ENCODE measurements around the gene IFITM2.
"Not testable (repeated sequence)": the region's sequence is repeated elsewhere in the genome, so short reads cannot be mapped to it uniquely, and the experiment has no call there.

IFITM2 gene

DNA sequence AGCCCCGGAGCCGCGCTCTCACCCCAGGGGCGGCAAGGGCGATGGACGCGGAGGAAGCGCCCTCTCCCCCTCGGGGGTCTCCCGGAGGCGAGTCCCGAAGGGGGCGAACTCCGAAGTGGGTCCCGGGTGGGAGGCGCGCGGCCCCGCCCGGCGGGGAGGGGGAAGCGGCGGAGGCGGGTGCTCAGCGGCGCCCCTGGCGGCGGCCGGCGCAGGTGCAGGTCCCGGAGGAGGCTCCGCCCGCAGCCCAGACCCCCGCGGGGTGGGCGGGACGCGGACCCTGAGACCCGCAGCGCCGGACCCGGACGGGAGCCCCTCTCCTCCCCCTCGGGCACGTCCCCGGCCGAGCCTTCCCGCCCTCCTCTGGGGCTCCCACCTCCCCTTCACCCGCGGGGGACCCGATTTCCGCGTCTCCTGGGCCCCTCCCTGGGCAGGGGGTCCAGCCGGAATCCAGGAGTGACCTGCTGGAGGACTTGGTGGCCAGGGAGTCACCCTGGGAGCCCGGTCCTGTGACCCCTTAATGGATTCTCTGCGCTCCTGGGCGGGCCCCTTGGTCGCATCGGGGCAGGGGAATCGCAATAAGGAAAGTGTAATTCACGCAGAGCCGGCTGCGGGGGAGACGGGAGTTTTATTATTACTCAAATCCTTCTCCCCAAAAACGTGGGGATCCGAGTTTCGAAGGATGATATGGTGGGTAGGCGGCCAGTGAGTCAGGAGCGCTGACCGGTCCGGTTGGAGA is 3.6 kb downstream of the IFITM2 start:
- peak; percentile 46 for DNase-seq

DNA sequence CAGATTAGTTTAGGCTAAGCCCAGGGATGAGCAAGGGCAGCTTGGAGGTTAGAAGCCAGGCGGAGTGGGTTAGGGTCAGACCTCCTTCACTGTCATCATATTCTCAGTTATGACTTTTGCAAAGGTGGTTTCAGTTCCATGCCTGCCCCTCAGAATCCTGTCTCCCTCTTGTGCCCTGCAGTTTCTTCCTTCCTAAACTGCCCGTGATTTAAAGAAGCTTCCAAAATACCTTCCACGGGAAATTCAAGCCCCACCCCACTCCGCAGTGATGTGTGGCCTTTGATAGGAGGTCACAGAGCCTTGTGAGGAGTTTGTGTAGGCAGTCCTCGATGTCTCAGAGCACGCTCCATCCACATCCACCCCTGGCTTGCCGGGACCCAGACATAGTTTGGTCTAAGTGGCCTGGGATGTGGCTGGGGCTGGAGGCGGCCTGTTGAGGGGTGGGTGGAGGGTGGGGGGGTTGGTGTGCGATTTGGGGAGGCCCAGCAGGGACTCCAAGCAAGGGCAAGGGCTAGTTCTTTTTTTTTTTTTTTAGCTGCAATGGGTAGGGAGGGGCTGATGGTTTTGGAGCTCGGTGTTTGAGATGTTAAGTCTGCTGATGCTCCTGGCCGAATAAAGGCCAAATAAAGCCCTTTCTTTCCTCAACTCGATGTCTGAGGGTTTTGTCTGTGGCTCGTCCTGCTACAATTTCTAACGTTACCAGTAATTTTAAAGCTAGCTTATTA is 4.6 kb downstream of the IFITM2 start:
- peak; percentile 45 for DNase-seq

DNA sequence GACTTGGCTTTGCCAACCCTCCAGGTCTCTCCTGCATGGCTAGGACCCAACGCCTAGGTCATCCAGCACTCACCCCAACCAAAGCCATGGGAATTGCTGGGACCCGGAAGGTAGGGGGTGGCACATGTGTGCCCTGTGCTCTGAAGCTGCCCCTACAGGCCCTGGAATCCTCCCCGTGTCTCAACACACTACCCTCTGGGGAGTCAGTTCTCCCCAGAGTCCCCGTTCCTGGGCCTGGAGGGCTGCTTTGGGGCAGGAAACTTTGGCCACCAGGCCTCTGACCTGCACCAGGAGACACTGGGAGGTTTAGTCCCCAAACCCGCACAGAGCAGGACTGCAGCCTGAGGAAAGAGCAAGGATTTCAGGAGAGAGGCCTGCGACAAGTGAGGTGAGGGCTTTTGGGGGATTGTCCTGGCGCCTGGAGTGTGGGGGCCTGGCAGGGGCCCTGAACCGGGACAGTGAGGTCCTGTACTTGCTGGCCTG is 5.7 kb downstream of the IFITM2 start:
- DNase-seq = peak; percentile 41

DNA sequence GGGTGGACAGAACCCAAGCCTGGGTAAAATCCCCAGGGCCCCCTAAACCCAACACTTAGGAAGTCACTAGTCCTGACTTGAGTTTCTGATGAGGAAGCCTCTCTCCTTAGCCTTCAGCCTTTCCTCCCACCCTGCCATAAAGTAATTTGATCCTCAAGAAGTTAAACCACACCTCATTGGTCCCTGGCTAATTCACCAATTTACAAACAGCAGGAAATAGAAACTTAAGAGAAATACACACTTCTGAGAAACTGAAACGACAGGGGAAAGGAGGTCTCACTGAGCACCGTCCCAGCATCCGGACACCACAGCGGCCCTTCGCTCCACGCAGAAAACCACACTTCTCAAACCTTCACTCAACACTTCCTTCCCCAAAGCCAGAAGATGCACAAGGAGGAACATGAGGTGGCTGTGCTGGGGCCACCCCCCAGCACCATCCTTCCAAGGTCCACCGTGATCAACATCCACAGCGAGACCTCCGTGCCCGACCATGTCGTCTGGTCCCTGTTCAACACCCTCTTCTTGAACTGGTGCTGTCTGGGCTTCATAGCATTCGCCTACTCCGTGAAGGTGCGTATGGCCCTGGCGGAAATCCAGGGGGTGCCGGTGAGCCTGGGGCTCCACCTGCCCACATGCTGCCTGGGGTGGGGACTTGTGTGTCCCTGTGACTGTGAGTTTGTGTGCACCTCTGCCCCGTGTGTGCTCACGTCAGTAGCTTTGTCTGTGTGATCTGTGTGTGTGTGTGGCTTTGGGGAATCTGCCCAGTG is 6.4 kb downstream of the IFITM2 start, which contains the start of gene IFITM1:
IFITM1 (plus strand) TSS at position 254 of the 767 bp plus-strand sequence; CDS start at position 385, 131 bp downstream.
- peak; percentile 74 for DNase-seq

DNA sequence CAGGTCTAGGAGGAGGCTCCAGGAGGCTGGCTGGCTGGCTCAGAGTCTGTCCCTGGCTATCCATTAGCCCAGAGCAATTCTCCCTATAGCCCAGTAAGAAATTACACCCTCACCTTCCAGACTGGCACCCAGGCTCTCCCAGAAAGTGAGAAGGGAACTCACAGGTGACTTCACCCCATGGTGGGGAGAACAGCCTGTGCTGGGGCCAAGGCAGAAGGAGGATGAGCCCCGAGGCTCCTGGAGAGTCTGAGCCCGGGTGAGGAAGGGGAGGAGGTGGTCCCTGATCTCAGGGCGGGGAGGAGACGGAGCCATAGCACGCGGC is 6.9 kb downstream of the IFITM2 start:
- not testable (repeated sequence) for DNase-seq

DNA sequence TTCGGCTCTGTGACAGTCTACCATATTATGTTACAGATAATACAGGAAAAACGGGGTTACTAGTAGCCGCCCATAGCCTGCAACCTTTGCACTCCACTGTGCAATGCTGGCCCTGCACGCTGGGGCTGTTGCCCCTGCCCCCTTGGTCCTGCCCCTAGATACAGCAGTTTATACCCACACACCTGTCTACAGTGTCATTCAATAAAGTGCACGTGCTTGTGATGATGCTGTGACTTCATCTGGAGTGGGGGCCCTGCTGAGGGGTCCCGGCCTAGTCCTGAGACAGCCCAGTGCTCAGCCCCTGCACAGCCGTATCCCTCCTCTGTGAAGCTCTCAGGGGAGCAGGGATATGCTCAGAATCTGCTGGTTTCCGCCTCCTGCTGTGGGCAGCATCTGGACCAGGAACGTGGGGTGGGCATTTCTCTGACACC is 7.5 kb downstream of the IFITM2 start:
- DNase-seq = peak; percentile 50

DNA sequence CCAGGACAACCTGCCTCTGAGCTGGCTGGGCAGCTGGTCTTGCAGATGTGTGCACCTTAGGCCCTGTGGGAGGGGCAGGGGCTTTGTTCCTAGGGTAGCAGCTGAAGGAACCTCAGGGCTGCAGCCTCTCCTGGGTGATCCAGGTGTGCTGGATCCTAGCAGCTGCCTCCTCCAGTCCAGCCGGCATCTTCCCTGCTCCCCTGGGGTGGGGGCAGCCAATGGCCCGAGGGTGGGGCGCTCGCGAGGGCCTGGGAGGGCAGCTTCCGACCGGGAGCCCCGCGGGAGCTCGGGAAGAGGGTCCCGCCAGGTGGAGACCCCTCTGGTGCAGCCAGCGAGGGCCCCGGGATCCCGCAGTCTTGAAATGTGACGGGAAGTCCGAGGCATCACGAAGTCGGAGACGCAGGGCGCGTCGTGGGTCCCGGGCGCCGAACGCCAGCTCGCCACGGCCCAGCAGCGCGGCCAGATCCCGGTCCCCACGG is 7.9 kb downstream of the IFITM2 start:
- no peak for DNase-seq

DNA sequence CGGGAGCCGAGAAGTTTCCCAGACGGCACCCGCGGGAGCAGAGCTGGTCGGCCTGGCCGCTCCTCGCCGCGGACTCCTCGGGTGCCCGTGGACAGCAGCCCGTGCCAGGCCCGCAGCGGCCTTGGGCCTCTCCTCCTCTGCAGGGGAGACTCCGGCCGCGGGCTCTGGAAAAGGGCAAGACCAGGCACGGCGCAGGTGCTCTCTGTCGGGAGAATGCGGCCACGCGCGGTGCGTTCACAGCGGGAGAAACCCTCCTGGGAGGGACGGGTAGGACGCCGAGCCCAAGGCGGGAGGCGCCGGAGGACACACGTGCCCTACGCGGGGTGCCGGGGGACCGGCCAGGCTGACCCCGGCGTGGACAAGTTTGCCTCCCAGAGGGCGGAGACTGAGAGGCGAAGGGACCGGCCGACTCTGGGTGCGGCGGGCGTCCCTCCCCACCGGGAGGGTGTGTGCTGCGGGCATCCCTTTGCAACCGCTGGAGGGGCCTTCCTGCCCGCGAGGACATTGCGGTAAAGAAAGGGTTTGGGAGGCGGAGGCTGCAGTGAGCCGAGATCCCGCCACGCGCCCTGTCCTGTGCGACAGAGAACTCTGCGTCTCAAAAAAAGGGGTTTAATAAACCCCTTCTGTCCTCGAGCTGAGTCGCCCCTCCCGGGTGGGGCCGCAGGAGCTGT is 8.6 kb downstream of the IFITM2 start:
- DNase-seq = peak; percentile 53

DNA sequence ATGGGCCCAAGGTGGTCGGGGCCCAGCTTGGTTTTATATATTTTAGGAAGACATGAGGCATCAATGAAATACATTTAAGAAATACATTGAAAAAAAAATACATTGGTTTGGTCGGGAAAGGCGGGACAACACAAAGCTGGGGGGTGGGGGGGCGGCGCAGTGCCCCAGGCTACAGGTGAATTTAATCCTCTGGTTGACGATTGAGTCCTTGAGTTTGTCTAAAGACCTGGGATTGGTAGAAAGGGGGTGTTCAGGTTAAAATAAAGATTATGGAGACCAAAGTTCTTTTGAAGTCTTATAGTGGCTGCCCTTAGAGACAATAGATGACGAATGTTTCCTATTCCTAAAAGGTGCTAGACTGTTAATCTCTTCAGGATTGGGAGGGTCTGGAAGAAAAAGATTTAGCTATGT is 9.3 kb downstream of the IFITM2 start:
- DNase-seq = no peak

DNA sequence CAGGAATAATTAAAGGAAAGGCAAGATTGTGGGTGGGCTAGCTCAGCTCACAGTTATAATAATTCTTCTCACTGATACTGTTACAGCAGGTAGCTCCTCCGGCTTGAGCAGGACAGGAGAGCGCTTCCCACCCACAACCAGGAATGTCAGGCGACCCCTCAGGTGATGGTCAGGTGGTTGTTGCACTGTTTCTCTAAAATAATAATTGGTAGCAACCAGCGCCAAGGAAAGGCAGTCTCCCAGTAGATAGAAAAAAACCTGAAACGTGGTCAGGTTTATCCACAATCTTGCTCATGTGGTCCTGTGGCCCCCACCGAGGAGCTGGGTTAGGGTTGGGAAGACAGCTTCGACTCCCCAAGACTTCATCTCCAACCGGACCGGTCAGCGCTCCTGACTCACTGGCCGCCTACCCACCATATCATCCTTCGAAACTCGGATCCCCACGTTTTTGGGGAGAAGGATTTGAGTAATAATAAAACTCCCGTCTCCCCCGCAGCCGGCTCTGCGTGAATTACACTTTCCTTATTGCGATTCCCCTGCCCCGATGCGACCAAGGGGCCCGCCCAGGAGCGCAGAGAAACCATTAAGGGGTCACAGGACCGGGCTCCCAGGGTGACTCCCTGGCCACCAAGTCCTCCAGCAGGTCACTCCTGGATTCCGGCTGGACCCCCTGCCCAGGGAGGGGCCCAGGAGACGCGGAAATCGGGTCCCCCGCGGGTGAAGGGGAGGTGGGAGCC is 10.2 kb downstream of the IFITM2 start:
- DNase-seq = peak; percentile 48

DNA sequence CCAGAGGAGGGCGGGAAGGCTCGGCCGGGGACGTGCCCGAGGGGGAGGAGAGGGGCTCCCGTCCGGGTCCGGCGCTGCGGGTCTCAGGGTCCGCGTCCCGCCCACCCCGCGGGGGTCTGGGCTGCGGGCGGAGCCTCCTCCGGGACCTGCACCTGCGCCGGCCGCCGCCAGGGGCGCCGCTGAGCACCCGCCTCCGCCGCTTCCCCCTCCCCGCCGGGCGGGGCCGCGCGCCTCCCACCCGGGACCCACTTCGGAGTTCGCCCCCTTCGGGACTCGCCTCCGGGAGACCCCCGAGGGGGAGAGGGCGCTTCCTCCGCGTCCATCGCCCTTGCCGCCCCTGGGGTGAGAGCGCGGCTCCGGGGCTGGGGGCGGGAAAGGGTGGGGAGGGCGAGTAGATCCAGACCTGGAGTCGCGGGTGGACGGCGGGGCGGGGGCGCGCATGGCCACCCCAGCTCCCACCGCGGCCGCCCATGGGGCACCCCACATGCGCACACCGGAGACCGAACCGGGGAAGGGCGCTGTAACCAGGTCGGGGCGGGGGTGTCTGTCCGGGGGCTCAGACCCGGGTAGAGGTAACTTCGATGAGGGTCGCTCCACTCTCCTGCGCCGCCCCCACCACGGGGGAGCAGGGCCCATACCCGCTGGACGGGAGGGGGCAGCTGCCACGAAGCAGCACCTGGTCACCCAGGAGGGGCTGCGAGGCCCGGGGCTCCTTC is 10.9 kb downstream of the IFITM2 start:
- peak; percentile 44 for DNase-seq

DNA sequence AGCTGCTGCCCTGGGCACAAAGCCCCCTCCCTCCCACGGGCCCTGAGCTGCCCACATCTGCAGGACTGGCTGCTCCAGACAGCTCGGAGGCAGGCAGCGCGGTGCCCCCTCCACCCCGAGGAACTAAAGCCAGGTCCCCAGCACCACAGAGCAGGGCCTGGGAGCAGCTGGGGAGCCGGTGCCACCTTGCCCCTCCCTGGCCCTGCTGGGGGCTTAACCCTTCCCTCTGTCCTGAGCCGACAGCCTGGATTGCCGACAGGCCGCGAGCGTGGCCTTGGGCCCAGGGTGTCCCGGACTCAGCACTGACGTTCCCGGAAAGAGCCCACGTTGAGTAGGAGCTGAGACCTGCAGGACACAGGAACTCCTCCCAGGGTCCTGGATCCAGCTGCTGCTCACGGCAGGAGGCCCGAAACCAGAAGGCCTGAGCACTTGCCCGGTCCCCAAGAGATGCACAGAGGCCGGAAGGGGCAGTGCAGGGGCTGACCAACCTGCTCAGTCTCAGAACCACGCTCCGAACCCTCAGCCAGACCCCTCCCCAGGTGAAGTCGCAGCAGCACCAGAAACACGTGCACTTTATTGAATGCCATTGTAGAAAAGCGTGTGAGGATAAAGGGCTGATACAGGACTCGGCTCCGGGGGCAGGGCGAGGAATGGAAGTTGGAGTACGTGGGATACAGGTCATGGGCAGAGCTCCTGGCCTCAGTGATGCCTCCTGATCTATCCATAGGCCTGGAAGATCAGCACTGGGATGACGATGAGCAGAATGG is 11.7 kb downstream of the IFITM2 start:
- peak; percentile 58 for DNase-seq

DNA sequence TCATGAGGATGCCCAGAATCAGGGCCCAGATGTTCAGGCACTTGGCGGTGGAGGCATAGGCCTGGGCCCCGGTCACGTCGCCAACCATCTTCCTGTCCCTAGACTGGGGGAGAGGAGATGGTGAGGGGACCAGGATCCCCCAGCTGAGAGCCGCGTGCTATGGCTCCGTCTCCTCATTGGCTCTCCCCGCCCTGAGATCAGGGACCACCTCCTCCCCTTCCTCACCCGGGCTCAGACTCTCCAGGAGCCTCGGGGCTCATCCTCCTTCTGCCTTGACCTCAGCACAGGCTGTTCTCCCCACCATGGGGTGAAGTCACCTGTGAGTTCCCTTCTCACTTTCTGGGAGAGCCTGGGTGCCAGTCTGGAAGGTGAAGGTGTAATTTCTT is 12.3 kb downstream of the IFITM2 start:
- not testable (repeated sequence) for DNase-seq

DNA sequence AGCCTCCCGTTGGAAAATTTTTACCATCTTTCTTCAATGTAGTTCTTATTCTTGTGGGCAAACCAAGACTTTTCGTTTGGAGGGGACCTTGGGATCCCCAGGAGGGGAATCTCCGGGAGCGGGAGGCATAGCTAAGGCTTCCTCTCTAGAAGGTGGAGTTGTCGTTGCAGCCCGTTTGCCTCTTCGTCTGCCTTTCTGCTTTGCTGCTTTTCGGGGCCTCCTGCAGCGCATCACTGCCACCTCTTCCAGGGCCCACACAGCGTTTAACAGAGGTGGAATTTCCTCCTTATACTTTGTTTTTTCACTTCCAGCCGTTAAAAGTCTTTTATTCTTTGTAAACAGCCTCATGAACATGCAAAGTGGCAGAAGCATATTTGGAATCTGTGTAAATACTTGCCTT is 16.5 kb downstream of the IFITM2 start:
- no peak for DNase-seq

DNA sequence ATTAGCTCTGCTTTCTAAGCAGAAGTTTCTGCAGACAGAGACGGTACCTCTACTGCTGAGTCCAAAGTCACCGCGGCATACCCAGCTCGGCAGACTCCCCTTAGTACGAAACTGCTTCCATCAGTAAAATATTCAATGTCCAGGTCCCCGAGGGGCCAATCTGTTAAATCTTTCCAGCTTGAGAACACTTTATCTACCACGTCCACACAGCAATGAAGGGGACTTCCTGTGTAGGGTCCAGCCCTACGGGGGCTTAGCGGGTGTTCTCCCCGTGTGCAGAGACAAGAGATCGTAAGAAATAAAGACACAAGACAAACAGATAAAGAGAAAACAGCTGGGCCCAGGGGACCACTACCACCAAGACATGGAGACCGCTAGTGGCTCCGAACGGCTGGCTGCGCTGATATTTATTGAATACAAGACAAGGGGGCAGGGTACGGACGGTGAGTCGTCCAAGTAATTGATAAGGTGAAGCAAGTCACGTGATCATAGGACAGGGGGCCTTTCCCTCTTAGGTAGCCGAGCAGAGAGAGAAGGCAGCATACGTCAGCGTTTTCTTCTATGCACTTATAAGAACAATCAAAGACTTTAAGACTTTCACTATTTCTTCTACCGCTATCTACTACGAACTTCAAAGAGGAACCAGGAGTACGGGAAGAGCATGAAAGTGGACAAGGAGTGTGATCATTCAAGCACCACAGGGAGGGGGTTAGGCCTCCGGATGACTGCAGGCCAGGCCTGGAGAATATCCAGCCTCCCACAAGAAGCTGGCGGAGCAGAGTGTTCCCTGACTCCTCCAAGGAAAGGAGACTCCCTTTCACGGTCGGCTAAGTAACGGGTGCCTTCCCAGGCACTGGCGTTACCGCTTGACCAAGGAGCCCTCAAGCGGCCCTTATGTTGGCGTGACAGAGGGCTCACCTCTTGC is 17.2 kb downstream of the IFITM2 start:
- DNase-seq = not testable (repeated sequence)

DNA sequence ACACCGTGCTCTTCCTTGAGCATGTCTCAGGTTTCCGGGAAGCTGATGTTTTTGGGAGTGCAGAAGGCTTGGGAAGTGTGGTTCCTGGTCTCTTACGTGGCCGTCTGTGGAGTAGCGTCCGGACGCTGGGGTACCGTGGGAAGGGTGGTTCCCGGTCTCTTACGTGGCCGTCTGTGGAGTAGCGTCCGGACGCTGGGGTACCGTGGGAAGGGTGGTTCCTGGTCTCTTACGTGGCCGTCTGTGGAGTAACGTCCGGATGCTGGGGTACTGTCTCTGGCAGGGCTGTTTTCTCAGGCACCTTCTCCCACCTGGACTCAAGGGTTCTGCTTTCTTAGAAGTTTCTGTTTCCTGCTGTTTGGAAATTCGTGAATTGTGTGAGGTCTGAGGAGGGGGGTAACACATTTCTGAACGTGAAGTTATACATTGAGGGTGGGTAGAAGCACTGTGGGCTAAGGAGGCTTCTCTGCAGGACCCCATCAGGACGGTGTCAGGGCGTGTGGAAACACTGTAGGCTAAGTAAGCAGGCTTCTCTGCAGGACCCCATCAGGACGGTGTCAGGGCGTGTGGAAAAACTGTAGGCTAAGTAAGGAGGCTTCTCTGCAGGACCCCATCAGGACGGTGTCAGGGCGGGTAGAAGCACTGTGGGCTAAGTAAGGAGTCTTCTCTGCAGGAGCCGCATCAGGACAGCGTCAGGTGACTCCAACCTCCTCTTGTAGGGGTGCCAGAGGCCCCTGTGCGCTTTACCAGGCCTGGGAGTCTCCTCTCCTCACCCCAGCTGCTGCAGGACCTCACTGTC is 18.4 kb downstream of the IFITM2 start:
- no peak for DNase-seq

DNA sequence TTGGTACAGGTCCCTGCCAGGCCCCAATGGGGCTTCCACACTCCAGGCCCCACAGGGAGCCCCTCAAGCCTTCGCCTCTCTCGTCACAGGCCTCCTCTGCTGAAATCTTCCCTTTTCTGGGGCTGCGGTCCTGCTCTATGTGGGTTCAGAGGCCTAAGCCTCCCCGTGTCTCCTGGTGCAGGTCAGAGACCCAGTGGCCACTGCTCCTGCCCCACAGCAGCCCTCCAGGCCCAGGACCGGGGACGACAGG is 18.9 kb downstream of the IFITM2 start:
- DNase-seq = no peak

DNA sequence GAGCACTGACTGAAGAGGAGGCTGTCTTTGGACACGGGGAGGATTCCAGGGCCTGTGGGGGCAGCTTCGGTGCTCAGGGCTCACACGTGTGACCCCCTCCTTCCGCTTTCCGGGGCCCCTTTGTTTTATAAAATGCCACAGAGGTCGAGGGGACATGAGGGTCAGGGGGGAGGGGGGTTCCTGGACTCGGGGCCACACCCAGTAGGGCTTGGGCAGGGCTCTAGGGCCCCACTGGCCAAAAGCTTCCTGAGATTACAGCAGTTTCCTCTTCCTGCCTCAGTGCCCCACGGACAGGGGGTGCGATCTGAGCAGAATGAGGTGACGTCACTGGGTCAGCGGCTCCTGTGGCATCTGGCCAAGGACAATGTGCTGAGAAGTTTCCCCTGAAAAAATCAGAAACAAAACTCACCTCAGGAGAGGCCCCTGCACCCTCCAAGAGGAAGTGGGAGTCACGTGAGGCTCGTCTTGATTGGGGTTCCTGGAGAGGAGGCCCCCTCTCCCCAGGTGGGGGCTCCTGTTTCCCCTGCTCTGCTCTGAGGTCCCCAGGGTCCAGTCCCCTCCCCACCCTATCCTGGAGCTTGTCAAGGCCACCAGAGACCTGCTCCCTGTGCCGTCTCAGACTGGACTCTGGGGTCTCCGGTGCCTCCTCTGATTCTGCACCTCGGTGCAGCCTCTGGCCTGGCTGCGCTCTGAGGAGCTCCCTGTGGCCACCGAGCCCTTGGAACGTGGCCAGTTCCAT is 19.4 kb downstream of the IFITM2 start:
- peak; percentile 63 for DNase-seq

Data from activated T-cell treated with anti-CD3 and anti-CD28 coated beads, Interleukin-2, amount 50 U/mL, for 1 hour (primary cell).